GM19025 (cell line): ENCODE results near the gene CBFA2T3.

Experiments
- ATAC-seq: cut with Tn5 transposase; IDR thresholded peaks from one replicate; pipeline ENCODE4 v1.9.1; 2021; ENCODE audit warnings: mild to moderate bottlenecking, low read depth, moderate library complexity; ENCODE audit not compliant: unreplicated experiment

CBFA2T3 gene

DNA sequence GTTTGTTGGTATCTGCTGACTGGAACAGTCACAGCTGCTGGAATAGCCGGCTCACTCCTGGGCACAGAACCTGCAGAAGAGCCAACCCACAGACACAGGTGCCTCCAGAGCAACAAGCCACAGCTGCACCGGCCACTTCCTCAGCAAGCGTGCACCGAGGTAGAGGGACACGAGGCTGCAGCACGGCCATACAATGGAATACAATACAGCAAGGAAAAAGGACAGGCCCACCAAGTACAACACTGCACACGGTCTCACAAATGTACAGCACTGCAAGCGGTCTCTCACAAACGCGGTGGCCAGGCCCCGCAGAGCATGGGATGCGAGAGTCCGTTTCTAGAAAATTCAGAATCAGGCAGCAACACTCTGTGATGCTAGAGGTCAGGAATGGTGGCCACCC lies 63.1 kb downstream of the CBFA2T3 start:
- ATAC-seq, result no peak

DNA sequence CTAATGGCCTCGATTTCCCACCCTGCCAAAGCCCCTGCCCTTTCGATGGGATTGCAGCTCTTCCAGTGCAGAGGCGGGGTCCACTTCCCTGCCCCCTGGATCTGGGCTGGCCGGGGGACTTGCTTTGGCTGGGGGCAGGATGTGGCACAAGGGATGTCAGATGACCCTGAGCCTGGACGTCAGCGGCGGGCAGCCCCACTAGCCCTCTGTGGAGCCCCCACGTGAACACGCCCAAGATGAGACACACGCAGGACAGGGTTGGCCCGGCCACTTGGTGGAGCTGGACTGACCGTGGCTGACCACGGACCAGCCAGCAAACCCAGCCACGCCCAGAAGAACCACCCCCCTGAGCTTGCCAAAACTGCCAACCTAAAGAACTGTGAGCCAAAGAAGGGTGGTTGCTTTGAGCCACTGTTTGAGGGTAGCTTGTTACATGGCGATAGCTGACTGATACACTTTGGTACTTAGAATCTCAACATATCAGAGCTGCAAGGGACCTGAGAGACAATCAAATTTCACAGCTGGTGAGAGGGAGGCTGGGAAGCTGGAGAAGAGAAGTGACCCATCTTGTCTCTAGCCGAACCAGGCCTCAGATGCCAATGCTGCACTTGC lies 63.9 kb downstream of the CBFA2T3 start:
- no peak for ATAC-seq

DNA sequence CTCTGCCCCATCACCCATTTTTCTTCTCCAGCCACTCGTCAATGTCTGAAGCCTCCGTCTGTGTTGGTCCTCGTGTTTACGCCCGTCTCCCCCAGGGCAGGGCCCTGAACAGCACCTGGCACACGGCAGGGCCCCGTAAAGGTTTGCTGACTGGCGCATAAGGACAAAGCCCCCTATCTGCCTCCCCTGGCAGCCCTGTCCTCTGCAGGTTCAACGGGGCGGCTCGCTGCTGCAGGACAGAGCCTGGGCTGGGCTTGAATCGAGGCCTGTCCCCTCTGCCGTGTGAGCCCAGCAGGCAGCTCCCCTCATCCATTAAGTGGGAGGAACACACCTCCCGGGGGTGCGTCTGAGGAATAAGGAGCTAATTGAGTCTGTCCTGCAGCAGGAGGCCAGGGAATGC lies 64.5 kb downstream of the CBFA2T3 start:
- no peak for ATAC-seq

DNA sequence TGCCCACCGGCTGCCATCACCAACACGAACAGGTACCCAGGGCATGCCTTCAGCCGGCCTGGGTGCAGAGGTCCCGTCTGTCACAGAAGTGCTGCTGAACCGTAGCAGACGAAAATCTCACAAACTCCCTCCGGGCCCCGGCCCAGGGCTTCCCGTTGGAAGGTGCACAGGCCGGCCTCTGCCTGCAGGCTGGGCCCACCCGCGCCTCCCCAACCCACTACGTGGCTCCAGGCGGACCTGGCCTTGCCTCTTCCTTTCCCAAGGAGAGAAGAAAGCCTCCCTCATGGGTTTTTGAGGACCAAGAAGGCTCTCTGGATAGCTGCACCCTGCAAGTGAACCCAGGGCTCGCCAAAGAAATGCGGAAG lies 65.1 kb downstream of the CBFA2T3 start:
- ATAC-seq, result no peak

DNA sequence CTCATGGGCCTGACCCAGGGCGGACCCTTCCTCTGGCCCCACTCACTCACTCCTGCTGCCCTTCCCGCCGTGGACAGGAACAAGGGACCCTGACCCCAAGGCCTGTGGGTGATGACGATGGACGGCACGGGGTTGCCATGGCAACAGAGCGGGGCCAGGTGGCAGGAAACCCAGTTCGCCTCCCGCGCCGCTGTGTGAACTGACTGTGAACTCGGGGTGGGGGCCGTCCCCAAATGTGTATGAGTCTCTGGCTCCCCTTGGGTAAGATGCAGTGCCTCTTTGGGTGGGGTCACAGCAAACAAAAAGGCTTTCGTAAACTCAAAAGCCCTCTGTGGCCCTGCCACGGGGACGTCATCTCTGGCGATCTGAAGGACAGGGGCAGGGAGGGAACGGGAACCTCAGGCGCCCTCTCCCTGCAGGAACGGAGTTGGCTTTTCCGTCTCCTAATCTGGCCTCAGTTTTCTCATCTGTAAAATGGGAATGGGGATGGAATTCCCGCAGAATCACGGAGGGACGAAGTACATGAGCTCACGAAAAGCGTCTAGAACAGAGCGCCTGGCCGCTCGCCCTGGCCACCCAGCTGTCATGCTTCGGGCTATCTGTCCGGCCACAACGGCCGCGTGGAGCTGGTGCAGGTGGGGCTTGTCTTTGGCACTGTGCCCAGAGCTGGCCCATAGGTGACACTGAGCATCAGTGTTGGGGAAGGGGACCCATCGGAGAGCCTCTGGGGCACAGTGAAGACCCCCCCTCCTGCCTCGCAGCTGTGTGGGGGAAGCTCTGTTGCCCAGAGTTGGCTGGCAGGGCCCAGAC lies 65.7 kb downstream of the CBFA2T3 start:
- ATAC-seq, result no peak

DNA sequence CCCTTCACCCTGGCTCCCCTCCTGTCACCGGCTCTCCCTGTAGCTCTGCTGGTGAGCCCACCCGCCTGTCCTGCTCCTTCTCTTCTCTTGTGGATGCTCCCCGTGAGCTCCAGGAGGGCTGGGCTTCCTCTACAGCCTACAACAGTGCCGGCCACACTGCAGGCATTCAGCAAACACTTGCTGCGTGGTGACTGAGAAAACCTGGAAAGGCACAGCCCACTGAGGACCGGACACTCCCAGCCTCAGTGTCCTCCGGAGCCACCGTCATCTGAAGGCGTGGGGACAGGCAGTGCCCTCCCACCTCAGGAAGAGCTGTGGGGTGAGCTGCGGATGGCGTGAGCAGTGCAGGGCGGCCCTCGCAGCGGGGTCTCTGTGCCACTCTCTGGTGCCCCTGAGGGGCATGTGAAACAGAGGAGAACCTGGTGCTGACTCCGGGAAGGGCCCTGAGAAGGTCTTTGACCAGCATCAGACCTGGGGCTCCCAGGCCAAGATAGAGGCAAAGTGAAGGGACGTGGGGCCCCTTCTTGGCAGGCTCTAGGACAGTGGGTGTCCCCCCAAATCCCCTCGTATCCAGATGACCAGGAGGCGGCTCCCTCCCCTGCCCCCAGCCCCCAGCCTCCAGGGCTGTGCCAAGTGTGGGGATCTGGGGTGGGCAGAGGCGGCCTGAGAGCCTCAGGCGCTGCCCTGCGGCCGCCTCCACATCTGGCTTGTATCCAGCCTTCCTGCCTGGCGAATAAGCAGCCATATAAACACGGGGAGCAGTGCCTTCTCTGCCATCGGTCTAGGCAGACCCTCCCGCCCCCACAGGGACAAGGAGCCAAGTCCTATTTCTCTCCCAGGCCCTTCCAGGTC lies 66.5 kb downstream of the CBFA2T3 start:
- no peak for ATAC-seq

DNA sequence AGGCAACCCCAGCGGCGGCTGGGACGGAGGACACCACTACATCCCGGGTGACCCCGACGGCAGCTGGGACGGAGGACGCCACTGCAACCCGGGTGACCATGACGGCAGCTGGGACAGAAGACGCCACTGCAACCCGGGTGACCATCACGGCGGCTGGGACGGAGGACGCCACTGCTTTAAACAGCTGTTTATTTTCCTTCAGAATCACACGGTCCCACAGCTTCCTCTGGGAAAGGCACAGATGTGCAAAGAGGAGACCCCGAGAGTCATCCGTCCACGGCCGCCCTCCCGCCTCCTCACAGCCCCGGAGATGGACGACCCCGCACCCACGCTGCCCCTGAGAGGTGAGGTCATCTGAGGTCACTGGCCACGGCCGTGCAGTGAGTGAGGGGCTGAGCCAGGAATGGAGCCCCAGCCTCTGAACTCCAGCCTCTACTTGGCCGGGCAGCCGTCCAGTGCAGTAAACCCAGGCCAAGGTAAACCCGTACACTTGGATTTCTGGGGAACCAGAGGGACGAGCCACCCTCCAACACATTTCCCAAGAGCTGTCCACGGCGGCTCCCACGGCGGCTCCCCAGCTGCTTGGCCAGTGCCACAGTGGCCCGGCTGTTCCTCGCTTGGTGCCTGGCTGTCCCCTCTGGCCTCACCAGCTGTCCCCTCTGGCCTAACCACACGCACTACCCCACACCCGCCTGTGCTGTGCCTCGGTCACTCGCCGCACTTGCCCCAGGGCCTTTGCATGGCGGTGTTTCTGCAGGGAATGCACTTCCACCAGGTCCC lies 67.4 kb downstream of the CBFA2T3 start:
- no peak for ATAC-seq

DNA sequence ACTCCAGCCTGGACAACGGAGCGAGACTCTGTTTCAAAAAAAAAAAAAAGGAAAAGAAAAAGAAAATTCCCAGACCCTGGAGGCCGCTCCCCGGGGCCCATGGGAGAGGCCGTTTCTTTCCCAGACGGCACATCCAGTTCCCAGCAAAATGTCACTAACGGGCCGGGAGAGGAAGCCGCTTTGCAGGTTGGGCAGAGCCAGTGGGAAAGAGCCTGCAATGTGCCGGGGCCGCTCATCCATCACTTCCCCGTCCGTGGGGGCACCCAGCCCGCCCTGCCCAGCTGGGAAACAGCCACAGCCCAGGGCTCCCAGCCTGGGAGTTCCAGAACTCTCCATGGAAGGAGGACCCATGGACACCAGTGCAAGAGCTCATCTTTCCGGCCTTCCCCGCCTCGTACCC lies 68.7 kb downstream of the CBFA2T3 start:
- no peak for ATAC-seq

DNA sequence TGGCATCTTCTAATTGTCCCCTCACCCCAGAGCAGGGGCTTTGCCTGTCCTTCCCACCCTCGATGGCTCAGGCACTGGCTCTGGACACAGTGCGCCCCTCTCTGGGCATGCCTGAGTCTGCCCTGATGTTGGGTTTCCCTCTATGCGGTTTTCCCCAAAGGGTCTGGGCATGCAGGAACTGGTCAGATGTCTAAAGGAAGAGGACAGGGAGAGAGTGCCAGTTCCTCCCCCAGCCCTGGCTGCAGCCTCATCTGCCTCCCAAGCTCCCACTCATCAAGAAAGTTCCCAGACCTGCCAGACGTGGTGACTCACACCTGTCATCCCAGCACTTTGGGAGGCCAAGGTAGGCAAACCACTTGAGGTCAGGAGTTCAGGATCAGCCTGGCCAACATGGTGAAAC lies 69.2 kb downstream of the CBFA2T3 start:
- ATAC-seq, result no peak

DNA sequence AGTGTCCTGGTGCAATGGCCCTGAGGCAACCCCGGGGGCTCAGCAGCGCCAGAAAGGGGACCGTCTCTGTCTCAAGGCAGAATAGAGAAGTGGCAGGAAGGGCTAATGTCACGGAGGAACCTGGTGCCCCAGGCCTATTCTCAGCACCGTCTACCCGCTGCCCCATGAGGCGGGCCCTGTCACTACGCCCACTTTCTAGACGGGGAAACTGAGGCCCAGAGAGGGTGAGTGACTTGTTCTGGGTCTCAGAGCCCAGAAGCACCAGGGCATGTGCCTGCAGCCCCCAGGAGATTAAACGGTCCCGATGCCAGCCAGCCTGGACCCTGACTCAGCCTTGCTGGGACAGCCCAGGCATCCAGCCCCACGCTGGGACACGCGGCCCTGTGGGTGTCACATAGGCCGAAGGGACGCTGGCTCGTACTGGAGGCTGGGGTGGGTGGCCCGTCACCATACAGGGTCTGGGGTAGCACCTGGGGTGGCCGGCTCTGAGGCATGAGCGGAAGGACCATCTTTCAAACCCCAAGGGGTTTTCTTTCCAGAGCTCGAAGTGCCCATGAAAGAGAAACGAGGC lies 70.4 kb downstream of the CBFA2T3 start:
- no peak for ATAC-seq

DNA sequence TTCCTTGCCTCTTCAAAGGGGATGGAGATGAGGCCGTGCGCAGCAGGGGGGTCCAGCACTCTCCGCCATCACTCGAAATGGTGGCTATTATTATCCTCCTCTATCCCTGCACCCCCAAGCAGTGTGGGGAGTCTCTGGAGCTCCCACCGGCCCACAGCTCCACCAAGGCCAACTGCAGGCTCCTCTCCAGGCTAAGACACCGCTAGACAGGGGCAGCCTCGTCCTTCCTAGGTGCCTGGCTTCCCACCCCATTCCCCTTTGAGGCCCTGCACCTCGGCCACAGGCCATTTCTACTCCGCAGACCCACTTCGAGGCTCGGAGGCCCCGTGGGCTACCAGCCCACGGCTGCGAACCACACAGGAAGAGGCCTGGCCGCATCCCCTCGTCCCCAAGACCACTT lies 71.0 kb downstream of the CBFA2T3 start:
- no peak for ATAC-seq

DNA sequence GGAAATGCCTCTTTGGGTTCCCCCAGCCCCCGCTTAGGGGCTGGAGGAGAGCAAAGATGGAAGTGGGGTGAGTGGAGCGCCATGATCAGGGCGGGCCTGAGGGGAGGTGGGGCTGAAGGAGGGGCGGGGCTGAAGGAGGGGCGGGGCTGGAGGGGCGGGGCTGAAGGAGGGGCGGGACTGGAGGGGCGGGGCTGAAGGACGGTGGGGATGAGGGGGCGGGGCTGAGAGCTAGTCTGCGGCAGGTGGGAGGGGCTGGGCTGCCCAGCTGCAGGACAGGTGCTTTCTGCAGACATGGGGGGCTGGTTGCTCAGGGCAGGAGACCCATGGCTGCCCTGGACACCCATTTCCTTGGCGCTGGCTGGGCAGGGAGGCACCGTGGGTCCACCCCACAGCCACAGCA lies 71.4 kb downstream of the CBFA2T3 start:
- ATAC-seq, result no peak

DNA sequence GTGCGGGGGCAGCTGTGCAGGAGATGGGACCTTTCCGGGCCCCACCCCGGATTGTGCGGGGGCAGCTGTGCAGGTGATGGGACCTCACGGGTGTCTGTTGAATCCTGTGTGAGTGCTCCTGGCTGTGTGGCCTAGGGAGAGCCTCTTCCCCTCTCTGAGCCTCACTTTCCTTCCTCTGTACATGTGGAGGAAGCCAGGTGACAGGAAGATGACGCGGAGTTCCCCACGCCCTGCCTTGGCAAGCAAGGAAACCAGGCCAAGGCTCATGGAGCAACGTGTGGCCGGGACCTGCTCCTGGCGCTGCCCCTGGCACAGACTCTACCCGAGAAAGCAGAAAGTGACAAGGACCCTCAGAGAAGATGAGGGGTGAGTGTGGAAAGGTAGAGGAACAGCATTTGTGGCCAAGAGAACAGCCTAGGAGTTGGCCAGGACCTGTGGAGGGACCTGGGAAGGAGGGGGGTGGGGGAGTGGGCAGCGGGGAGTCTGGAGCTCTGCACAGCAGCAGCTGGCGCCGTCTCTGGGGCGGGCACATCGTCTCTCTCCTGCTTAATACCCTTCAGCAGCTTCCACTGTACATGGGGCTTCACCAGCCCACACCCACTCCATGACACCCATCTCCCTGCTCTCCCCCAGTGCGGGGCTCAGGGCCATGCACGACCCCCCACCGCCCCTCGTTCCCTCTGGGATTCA lies 72.2 kb downstream of the CBFA2T3 start:
- ATAC-seq, result no peak

DNA sequence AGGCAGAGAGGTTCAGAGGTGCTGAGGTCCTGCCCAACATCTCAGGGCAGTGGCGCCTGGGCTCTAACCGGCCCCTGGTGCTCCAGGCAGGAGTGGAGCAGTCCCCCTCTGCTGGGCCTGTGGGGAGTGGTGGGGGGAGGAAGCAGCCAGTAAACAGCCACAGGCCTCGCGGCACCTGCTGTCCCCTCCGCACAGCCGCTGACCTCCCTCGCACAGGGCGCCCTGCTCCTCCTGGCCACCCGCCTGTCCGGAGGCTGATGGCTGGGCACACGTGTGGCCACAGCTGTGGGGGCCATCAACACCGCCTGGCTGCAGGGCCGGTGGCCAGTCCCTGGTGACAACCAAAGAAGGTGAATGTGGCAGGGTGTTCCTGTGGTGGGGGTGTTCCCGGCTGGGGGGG lies 73.7 kb downstream of the CBFA2T3 start:
- ATAC-seq, result no peak

DNA sequence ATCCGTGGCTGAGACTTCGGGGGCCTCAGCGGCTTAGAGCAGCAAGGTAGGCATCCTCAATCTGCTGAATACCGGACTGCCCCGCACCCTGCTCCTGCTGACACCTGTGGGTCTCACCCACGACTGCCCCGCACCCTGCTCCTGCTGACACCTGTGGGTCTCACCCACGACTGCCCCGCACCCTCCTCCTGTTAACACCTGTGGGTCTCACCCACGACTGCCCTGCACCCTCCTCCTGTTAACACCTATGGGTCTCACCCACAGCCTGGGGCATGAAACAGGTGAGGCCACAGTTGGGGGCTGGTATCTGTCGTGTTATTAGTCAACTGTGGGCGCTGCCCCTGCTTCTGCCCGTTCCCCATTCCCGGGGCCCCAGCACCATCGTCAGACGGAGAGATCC lies 74.3 kb downstream of the CBFA2T3 start:
- no peak for ATAC-seq

DNA sequence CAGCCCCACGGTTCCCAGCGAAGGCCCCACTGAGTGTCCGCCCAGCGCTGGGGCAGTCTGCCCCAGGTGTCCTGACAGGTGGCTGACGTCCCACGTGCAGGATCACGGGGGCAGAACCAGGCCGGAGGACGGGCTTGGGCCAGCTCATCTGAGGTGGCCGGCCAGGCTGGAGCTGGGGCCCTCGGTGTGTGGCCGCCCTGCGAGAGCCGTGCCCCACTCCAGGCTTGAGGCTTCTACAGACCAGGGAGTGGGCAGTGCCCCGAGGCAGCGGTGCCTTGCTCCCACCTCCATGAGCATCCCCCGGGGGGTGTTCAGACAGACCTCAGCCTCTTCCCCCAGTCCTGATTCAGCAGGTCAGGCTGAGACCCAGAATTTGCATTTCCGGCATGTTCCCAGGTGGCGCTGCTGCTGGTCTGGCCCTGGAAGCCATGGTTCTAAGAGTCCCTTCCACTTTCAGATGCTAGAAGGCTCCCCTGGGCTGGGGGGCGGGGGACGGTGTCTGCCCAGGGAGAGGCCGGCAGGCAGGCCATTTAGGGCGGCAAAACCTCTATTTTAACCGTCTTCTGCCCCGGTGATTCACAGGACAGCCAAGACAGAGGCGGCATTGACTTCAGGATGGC lies 75.2 kb downstream of the CBFA2T3 start:
- ATAC-seq, result no peak

DNA sequence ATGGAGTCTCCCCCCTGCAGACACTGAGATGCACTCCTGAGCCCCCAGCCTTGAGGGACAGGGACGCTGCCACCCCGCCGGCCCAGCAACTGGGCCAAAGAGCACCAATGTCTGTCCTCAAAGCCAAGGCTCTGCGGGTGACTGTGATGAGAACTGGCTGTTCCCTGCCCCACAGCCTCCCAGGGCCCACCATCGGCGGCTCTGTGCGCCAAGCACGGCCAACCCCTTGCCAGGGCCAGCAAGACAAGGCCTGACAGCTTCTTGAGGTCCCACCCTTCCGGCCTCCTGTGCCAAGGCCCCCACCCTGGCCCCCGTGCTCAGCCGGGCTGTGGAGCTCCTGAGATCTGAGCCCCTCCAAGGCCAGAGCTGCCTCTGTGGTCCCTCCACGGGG lies 76.3 kb downstream of the CBFA2T3 start:
- no peak for ATAC-seq

DNA sequence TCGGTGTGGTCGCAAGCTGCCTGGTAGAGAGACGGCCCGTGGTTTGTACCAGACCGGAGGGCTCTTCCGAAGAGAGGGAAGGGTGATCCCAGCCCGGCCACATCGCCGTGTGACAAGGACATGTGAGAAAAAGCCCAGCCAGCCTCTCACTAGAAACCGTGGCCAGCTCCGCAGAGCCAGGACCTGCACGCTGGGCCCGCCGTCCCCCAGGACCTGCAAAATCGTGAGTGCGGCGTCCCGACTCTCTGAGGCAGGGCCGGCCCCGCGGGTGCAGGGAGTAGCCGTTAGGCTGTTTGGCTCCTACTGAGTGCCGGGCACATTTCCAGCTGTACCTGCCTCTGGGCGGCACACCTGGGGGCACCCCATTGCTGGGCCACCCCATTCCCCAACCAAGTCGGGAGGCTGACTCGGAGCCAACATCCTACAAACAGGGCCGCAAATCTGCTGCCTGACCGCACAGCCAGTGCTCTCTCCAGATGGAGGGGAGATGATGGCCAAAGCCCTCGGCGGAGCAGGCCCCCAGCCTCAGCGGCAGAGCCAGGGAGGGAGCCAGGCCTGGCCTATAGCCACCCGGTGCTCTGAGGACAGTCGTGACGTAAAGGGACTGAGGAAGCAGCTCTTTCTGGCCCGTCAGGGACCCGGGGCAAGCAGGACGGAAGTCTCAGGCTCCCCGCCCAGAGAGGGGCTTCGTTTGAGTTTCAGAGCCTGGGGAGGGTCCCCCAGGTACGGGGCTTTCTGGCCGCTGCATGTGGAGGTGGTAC lies 76.9 kb downstream of the CBFA2T3 start:
- no peak for ATAC-seq
